ENCODE data around the gene RPS6KA3. TPM values are rescaled to one million over a fixed set of nuclear protein-coding genes. Genes with fewer than 3 reads are reported as not detected.

Gene RPS6KA3
- polyA plus RNA-seq, 1 donor (not counting 4 experiments of a cell fraction or from before 2014, with no cell fraction given): 32.1 TPM

- H3K9me3 ChIP-seq (ENCODE audit: control insufficient read depth, low read depth, low read length): no peaks in the 10 kb centered on the region
- peaks cover 4% of the 10 kb centered on the region for H3K79me2 ChIP-seq (ENCODE audit: control insufficient read depth, insufficient read depth, low read length)
These were observed 51.1 kb downstream of the RPS6KA3 start for GRCh38 chrX:20215565-20215964.

DNA sequence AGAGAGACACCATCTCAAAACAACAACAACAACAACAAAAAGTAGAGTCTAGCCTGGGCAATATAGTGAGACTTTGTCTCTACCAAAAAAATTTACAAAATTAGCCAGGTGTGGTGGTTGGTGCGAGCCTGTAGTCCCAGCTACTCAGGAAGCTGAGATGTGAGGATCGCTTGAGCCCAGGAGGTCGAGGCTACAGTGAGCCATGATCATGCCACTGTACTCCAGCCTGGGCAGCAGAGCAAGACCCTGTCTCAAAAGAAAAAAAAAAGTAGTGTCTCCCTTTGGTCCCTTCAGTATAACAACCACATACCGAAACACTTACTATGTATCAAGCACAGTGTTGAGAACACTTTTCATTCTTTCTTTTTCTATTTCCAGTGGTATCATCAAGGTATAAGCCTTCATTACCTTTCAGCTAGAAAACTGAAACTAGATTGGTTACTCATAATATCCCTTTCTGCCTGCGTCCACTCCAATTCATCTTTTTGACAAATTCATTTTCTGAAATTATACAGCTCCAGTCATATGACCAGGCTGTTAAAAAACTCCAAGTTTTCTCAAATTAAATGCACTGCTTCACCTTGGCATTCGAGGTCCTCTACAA, 54.1 kb downstream of the RPS6KA3 start:
- dilution Hi-C loops (cut with MboI; ENCODE audit: extremely low pct_ligation_motif_present, low sequenced_read_pairs): no loop called here
- H3K36me3 ChIP-seq (ENCODE audit: control insufficient read depth in 2 of 2, extremely low read depth in 1 of 2, insufficient read depth in 2 of 2, low read length in 2 of 2): no peaks in the 10 kb centered on the region
- H4K20me1 ChIP-seq (ENCODE audit: control insufficient read depth, extremely low read depth, insufficient read depth, low read length): no peaks in the 10 kb centered on the region
- no peak overlapping the region for H3K9ac ChIP-seq (ENCODE audit: control insufficient read depth, extremely low read depth, insufficient read depth, low read length)
- DNase-seq (ENCODE audit: low read depth, low spot score) (no peak), FAIRE-seq (no peak)
- no peaks in the 10 kb centered on the region for H3K27me3 ChIP-seq (ENCODE audit: control insufficient read depth, extremely low read depth, insufficient read depth, low read length)
- H3K9me1 ChIP-seq (ENCODE audit: control insufficient read depth, extremely low read depth, insufficient read depth, low read length): no peaks in the 10 kb centered on the region
- no peak overlapping the region for H2AFZ ChIP-seq (ENCODE audit: control insufficient read depth, low read length)
- no peak overlapping the region for H3K4me2 ChIP-seq (ENCODE audit: control insufficient read depth, extremely low read depth, insufficient read depth, low read depth, low read length)
- TF ChIP-seq, protein P1, sequence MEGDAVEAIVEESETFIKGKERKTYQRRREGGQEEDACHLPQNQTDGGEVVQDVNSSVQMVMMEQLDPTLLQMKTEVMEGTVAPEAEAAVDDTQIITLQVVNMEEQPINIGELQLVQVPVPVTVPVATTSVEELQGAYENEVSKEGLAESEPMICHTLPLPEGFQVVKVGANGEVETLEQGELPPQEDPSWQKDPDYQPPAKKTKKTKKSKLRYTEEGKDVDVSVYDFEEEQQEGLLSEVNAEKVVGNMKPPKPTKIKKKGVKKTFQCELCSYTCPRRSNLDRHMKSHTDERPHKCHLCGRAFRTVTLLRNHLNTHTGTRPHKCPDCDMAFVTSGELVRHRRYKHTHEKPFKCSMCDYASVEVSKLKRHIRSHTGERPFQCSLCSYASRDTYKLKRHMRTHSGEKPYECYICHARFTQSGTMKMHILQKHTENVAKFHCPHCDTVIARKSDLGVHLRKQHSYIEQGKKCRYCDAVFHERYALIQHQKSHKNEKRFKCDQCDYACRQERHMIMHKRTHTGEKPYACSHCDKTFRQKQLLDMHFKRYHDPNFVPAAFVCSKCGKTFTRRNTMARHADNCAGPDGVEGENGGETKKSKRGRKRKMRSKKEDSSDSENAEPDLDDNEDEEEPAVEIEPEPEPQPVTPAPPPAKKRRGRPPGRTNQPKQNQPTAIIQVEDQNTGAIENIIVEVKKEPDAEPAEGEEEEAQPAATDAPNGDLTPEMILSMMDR (optimal IDR thresholded peaks at IDR 0.05 in 1 of 3, IDR thresholded peaks at IDR 0.05 in 1 of 3, conservative IDR thresholded peaks at IDR 0.05 in 1 of 3; ENCODE audit: extremely low read depth in 1 of 3, insufficient read depth in 2 of 3, low read length in 3 of 3): no peak
- no peak for TF ChIP-seq EZH2 (IDR thresholded peaks at IDR 0.05; ENCODE audit: low read length)
- H3K9me3 ChIP-seq (ENCODE audit: control insufficient read depth, low read depth, low read length): no peaks in the 10 kb centered on the region
- H3K79me2 ChIP-seq (ENCODE audit: control insufficient read depth, insufficient read depth, low read length): peaks cover 4% of the 10 kb centered on the region
- H3K27ac ChIP-seq (ENCODE audit: control insufficient read depth, insufficient read depth, low read length): no peak overlapping the region
- peaks cover 7% of the 10 kb centered on the region for H3K4me1 ChIP-seq (ENCODE audit: control insufficient read depth, extremely low read depth, insufficient read depth, low read length)
- H3K4me3 ChIP-seq (ENCODE audit: control insufficient read depth in 2 of 3, extremely low read depth in 1 of 3, insufficient read depth in 2 of 3, low read depth in 1 of 3, low read length in 3 of 3): no peak overlapping the region

More at GRCh38 chrX:20215565-20215964, 51.1 kb downstream of the RPS6KA3 start:
- H3K36me3 ChIP-seq (ENCODE audit: control insufficient read depth in 2 of 2, extremely low read depth in 1 of 2, insufficient read depth in 2 of 2, low read length in 2 of 2): no peaks in the 10 kb centered on the region
- no peak overlapping the region for H3K9ac ChIP-seq (ENCODE audit: control insufficient read depth, extremely low read depth, insufficient read depth, low read length)
- dilution Hi-C loops (cut with MboI; ENCODE audit: extremely low pct_ligation_motif_present, low sequenced_read_pairs): no loop called here
- H3K27me3 ChIP-seq (ENCODE audit: control insufficient read depth, extremely low read depth, insufficient read depth, low read length): no peaks in the 10 kb centered on the region
- no peak overlapping the region for H2AFZ ChIP-seq (ENCODE audit: control insufficient read depth, low read length)
- peaks cover 7% of the 10 kb centered on the region for H3K4me1 ChIP-seq (ENCODE audit: control insufficient read depth, extremely low read depth, insufficient read depth, low read length)
- H3K4me2 ChIP-seq (ENCODE audit: control insufficient read depth, extremely low read depth, insufficient read depth, low read depth, low read length): no peak overlapping the region
- H3K4me3 ChIP-seq (ENCODE audit: control insufficient read depth in 2 of 3, extremely low read depth in 1 of 3, insufficient read depth in 2 of 3, low read depth in 1 of 3, low read length in 3 of 3): no peak overlapping the region
- H4K20me1 ChIP-seq (ENCODE audit: control insufficient read depth, extremely low read depth, insufficient read depth, low read length): no peaks in the 10 kb centered on the region
- DNase-seq (ENCODE audit: low read depth, low spot score) (no peak), FAIRE-seq (no peak)
- H3K27ac ChIP-seq (ENCODE audit: control insufficient read depth, insufficient read depth, low read length): no peak overlapping the region
- no peak for TF ChIP-seq EZH2 (IDR thresholded peaks at IDR 0.05; ENCODE audit: low read length)
- TF ChIP-seq, protein P1 (optimal IDR thresholded peaks at IDR 0.05 in 1 of 3, IDR thresholded peaks at IDR 0.05 in 1 of 3, conservative IDR thresholded peaks at IDR 0.05 in 1 of 3; ENCODE audit: extremely low read depth in 1 of 3, insufficient read depth in 2 of 3, low read length in 3 of 3): no peak
- no peaks in the 10 kb centered on the region for H3K9me1 ChIP-seq (ENCODE audit: control insufficient read depth, extremely low read depth, insufficient read depth, low read length)

Measured in keratinocyte (primary cell).